ENCODE results near the gene CRADD. TPM values are rescaled to one million over a fixed set of nuclear protein-coding genes. Genes with fewer than 3 reads are reported as not detected.

CRADD gene
- polyA plus RNA-seq, 1 of the 3 experiments (the other 2 are of a cell fraction), result 13.6 TPM

- H3K27ac ChIP-seq (ENCODE audit: low read depth in 2 of 2, low read length in 1 of 2), result no peak overlapping the region
- CTCF ChIA-PET, result interaction anchor here (0.9 kb wide), 1 partner anchor 45 kb away, joined by 3 read pairs; no protein-coding TSS in a partner anchor
- H3K27me3 ChIP-seq (ENCODE audit: insufficient read depth), result no peaks in the 10 kb centered on the region
- peaks cover 11% of the 10 kb centered on the region for H3F3A ChIP-seq (replicated peaks; ENCODE audit: insufficient read depth)
- peaks cover 20% of the 10 kb centered on the region for H3K9me3 ChIP-seq
- TF ChIP-seq TEAD4 (IDR thresholded peaks at IDR 0.05; ENCODE audit: borderline replicate concordance, insufficient read depth), result no peak
- TF ChIP-seq MAX (IDR thresholded peaks at IDR 0.05; ENCODE audit: low read depth), result no peak
- TF ChIP-seq GATA2 (CRISPR knock-in tag; IDR thresholded peaks at IDR 0.05), result no peak
- no peaks in the 10 kb centered on the region for H3K36me3 ChIP-seq (replicated peaks in 1 of 2; ENCODE audit: control insufficient read depth in 1 of 2, insufficient read depth in 2 of 2, low read length in 1 of 2)
- no peak overlapping the region for H3K9ac ChIP-seq
- H3K4me3 ChIP-seq (ENCODE audit: low read depth in 2 of 2, low read length in 1 of 2), result no peak overlapping the region
- POLR2A ChIA-PET, result no interaction called here
- peaks cover 8 to 16% of the 10 kb centered on the region in 2 experiments; a peak in 3 of 4 replicates for H3K4me1 ChIP-seq (ENCODE audit: control insufficient read depth in 1 of 2, insufficient read depth in 2 of 2, low read depth in 1 of 2, low read length in 1 of 2)
- no peaks in the 10 kb centered on the region for H3K9me2 ChIP-seq
- no peaks in the 10 kb centered on the region for H3K79me2 ChIP-seq (ENCODE audit: insufficient read depth)
- no peak for DNase-seq
- no peak overlapping the region for H2AFZ ChIP-seq (ENCODE audit: low read depth)
- H3K4me2 ChIP-seq, result no peak overlapping the region
- no peaks in the 10 kb centered on the region for H4K20me1 ChIP-seq (ENCODE audit: insufficient read depth)
Measured at GRCh38 chr12:93876360-93876759, 199.2 kb downstream of the CRADD start.

DNA sequence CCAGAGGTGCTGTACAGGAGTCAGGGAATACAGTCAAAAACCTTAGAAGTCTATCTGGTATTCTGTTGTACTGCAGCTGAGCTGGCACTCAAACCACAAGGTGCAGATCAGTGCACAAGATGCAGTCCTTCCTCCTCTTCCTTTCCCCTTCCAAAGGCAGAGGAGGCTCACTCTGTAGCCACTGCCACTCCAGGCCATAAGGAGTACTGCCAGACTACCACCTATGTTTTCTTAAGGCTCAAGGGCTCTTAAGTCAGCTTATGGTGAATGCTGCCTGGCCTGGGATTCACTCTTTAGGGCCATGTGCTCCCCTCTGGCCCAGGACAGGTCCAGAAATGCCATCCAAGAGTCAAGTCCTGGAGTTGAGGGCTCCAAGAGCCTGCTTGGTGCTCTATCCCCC is 200.3 kb downstream of the CRADD start:
- H3K27me3 ChIP-seq (ENCODE audit: insufficient read depth), result no peaks in the 10 kb centered on the region
- no peak overlapping the region for H3K9ac ChIP-seq
- no peaks in the 10 kb centered on the region for H3K36me3 ChIP-seq (replicated peaks in 1 of 2; ENCODE audit: control insufficient read depth in 1 of 2, insufficient read depth in 2 of 2, low read length in 1 of 2)
- no peak overlapping the region for H3K27ac ChIP-seq (ENCODE audit: low read depth in 2 of 2, low read length in 1 of 2)
- peaks cover 11% of the 10 kb centered on the region for H3F3A ChIP-seq (replicated peaks; ENCODE audit: insufficient read depth)
- ChIA-PET CTCF (no interaction called here), POLR2A (no interaction called here)
- no peaks in the 10 kb centered on the region for H3K79me2 ChIP-seq (ENCODE audit: insufficient read depth)
- H3K4me1 ChIP-seq (ENCODE audit: control insufficient read depth in 1 of 2, insufficient read depth in 2 of 2, low read depth in 1 of 2, low read length in 1 of 2), result peaks cover 8 to 16% of the 10 kb centered on the region in 2 experiments; a peak in 3 of 4 replicates
- TF ChIP-seq CHD2 (IDR thresholded peaks at IDR 0.05; ENCODE audit: low read length, partially characterized antibody), result no peak
- TF ChIP-seq ELF1 (IDR thresholded peaks at IDR 0.05), result no peak
- no peak for TF ChIP-seq USF2 (IDR thresholded peaks at IDR 0.05; ENCODE audit: borderline replicate concordance, low read depth, low read length)
- no peak for TF ChIP-seq REST (IDR thresholded peaks at IDR 0.05; ENCODE audit: low read depth, low read length)
- TF ChIP-seq RAD21 (IDR thresholded peaks at IDR 0.05; ENCODE audit: low read length), result no peak
- no peak for TF ChIP-seq GATA2 (CRISPR knock-in tag; IDR thresholded peaks at IDR 0.05)
- no peak for TF ChIP-seq YY1 (IDR thresholded peaks at IDR 0.05; ENCODE audit: low read depth)
- no peak for TF ChIP-seq SIN3A (IDR thresholded peaks at IDR 0.05; ENCODE audit: borderline replicate concordance, low read depth, low read length)
- no peak for TF ChIP-seq FOSL2 (IDR thresholded peaks at IDR 0.05; ENCODE audit: borderline replicate concordance, low read depth)
- TF ChIP-seq FOXJ3 (CRISPR knock-in tag; IDR thresholded peaks at IDR 0.05), result no peak
- no peak for TF ChIP-seq RXRA (IDR thresholded peaks at IDR 0.05; ENCODE audit: borderline replicate concordance, low read depth)
- no peak for TF ChIP-seq JUND (IDR thresholded peaks at IDR 0.05)
- TF ChIP-seq, protein P1, sequence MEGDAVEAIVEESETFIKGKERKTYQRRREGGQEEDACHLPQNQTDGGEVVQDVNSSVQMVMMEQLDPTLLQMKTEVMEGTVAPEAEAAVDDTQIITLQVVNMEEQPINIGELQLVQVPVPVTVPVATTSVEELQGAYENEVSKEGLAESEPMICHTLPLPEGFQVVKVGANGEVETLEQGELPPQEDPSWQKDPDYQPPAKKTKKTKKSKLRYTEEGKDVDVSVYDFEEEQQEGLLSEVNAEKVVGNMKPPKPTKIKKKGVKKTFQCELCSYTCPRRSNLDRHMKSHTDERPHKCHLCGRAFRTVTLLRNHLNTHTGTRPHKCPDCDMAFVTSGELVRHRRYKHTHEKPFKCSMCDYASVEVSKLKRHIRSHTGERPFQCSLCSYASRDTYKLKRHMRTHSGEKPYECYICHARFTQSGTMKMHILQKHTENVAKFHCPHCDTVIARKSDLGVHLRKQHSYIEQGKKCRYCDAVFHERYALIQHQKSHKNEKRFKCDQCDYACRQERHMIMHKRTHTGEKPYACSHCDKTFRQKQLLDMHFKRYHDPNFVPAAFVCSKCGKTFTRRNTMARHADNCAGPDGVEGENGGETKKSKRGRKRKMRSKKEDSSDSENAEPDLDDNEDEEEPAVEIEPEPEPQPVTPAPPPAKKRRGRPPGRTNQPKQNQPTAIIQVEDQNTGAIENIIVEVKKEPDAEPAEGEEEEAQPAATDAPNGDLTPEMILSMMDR (IDR thresholded peaks at IDR 0.05), result no peak
- TF ChIP-seq MAX (IDR thresholded peaks at IDR 0.05; ENCODE audit: low read depth), result no peak
- TF ChIP-seq, protein P2, sequence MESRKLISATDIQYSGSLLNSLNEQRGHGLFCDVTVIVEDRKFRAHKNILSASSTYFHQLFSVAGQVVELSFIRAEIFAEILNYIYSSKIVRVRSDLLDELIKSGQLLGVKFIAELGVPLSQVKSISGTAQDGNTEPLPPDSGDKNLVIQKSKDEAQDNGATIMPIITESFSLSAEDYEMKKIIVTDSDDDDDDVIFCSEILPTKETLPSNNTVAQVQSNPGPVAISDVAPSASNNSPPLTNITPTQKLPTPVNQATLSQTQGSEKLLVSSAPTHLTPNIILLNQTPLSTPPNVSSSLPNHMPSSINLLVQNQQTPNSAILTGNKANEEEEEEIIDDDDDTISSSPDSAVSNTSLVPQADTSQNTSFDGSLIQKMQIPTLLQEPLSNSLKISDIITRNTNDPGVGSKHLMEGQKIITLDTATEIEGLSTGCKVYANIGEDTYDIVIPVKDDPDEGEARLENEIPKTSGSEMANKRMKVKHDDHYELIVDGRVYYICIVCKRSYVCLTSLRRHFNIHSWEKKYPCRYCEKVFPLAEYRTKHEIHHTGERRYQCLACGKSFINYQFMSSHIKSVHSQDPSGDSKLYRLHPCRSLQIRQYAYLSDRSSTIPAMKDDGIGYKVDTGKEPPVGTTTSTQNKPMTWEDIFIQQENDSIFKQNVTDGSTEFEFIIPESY (IDR thresholded peaks at IDR 0.05; ENCODE audit: borderline replicate concordance, low read depth), result no peak
- H2AFZ ChIP-seq (ENCODE audit: low read depth), result no peak overlapping the region
- no peak overlapping the region for H3K4me3 ChIP-seq (ENCODE audit: low read depth in 2 of 2, low read length in 1 of 2)
- peaks cover 20% of the 10 kb centered on the region for H3K9me3 ChIP-seq
- DNase-seq, result no peak
- H3K9me2 ChIP-seq, result no peaks in the 10 kb centered on the region
- no peak overlapping the region for H3K4me2 ChIP-seq
- no peaks in the 10 kb centered on the region for H4K20me1 ChIP-seq (ENCODE audit: insufficient read depth)
